ENCODE measurements around the gene ANO6.
A peak's percentile ranks its signal among the peaks of the same experiment; 100 is the strongest.

ANO6 gene

DNA sequence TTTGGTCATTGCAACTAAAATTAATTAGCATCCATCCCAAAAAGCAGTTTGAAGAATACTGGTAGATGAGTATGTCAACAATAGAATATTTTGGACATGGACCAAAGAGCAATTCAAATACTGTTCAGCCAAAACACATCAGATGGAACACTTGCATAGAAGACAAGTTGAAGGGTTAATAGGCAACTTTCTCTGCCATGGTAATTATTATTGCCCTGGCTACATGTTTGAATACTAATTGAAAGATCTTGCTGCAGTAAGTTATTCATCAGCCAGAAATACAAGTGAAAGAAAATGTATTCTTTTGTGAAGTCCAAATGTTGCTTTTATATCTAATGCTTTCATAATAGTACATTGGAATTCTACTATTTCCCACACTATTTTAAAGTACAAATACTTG lies 10.1 kb downstream of the ANO6 start:
- ChIA-PET POLR2A (no interaction called here), CTCF (interaction anchor here (1.1 kb wide), 2 partner anchors 9 to 14 kb away, joined by 3 read pairs; no protein-coding TSS in a partner anchor)
- TF ChIP-seq CTCF (IDR thresholded peaks at IDR 0.05; ENCODE audit: control extremely low read depth, extremely low read depth, low read depth, missing control alignments): no peak
- no peak for DNase-seq (ENCODE audit: extremely low spot score)

- POLR2A ChIA-PET: no interaction called here
- no peak for TF ChIP-seq CTCF (IDR thresholded peaks at IDR 0.05; ENCODE audit: control extremely low read depth, extremely low read depth, low read depth, missing control alignments)
- CTCF ChIA-PET: interaction anchor here (1.3 kb wide), 1 partner anchor 8 kb away, joined by 3 read pairs; no protein-coding TSS in a partner anchor
- DNase-seq (ENCODE audit: extremely low spot score): no peak
Observed at GRCh38 chr12:45227316-45228067, 11.6 kb downstream of the ANO6 start.

DNA sequence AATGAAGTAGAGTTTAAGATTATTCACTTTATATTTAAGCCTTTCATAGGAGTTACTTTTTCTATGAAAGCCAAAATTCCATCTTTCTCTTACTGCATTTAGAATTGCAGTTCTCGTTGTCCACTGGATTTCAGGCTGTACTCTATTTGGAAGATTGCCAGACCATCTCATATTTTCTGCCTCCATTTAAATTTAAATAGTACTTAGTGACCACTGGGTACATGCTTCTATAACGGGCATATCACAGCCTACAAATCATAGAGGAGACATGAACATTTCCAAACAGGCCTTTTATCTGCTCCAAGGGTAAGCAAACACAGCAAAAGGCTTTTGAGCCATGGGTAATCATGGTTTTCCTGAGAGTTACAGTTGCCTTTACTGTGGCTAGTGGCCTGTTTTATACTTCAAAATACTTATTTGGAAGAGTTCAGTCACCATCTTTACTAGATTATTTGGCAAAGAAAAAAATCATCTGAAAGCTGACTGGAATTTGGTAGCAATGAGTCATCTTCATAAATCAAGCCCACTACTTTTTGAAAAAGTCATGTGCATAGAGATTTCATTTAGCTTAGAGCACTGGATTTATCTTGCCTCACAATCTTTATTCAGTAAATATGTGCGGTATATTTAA lies 15.7 kb downstream of the ANO6 start:
- no peak for TF ChIP-seq CTCF (IDR thresholded peaks at IDR 0.05; ENCODE audit: control extremely low read depth, extremely low read depth, low read depth, missing control alignments)
- ChIA-PET POLR2A (no interaction called here), CTCF (interaction anchor here (1.3 kb wide), 1 partner anchor 12 kb away, joined by 3 read pairs; no protein-coding TSS in a partner anchor)
- DNase-seq (ENCODE audit: extremely low spot score): no peak

- no peak for TF ChIP-seq CTCF (IDR thresholded peaks at IDR 0.05; ENCODE audit: control extremely low read depth, extremely low read depth, low read depth, missing control alignments)
- ChIA-PET CTCF (interaction anchor here (1.1 to 2.4 kb wide), 3 partner anchors 11 to 17 kb away, joined by 3 to 9 read pairs (median 3); partner anchors contain the start of gene ANO6), POLR2A (interaction anchor here (0.9 kb wide), 1 partner anchor 13 kb away, joined by 5 read pairs; no protein-coding TSS in a partner anchor)
- DNase-seq (ENCODE audit: extremely low spot score): no peak
Observed at GRCh38 chr12:45232146-45232755, 16.4 kb downstream of the ANO6 start.

DNA sequence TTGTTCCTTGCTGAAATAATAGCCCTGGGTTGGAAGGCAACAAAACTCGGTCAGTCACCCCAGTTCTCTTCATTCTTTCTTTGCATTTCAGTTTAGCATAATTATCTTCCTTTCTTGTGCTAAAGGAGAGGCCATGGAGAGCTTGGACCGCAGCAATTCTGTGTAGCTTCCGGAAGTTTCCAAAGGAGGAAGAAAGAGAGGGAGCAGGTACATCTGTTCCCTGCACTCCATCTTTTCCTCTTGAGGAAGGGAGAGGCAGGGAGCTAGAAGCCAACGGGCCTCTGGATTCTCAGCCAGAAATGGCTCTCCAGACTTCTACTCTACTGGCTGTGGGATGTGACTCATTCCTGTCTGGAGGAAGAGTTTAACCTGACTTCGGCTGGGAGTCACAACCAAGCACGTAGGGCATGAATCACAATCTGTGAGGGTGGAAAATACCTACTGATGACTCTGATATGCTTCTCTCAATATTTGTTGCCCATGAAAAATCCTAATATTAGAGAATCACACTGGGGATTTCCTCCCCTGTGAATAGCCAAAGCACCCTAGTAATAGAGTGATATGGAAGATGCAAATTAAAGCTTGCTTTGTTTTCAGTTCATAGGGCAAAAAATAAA lies 17.0 kb downstream of the ANO6 start:
- POLR2A ChIA-PET: interaction anchor here (0.6 to 0.9 kb wide), 2 partner anchors 13 to 91 kb away, joined by 4 to 5 read pairs; no protein-coding TSS in a partner anchor
- DNase-seq (ENCODE audit: extremely low spot score): peak; percentile 25
- TF ChIP-seq CTCF (IDR thresholded peaks at IDR 0.05; ENCODE audit: control extremely low read depth, extremely low read depth, low read depth, missing control alignments): no peak
- CTCF ChIA-PET: interaction anchor here (1.1 to 2.9 kb wide), 5 partner anchors 10 to 42 kb away, joined by 3 to 11 read pairs (median 3); partner anchors contain the start of gene ANO6

All from GM10248 (cell line).